Mesothelial cell of epicardium (in vitro differentiated cells): ENCODE data around the gene MGAT1. TPM values are rescaled to one million over a fixed set of nuclear protein-coding genes. Genes with fewer than 3 reads are reported as not detected.

Experiments
- DNase-seq, 2 experiments: peaks; one replicate each; pipeline ENCODE4 v3.0.0; 2021; ENCODE audit warnings: low spot score in 2 of 2; ENCODE audit not compliant: unreplicated experiment in 2 of 2
- H3K27ac Mint-ChIP-seq: 2 replicates; pipeline ENCODE4 v1.8.0; 2021; ENCODE audit warnings: mixed read lengths
- H3K27me3 Mint-ChIP-seq: 2 replicates; pipeline ENCODE4 v1.8.0; 2021; ENCODE audit warnings: low read depth, mixed read lengths
- H3K36me3 Mint-ChIP-seq: 2 replicates; pipeline ENCODE4 v1.8.0; 2021; ENCODE audit warnings: mixed read lengths
- H3K4me1 Mint-ChIP-seq: 2 replicates; pipeline ENCODE4 v1.8.0; 2021; ENCODE audit warnings: mixed read lengths
- H3K4me3 Mint-ChIP-seq: 2 replicates; pipeline ENCODE4 v1.8.0; 2021; ENCODE audit warnings: mild to moderate bottlenecking, moderate library complexity, mixed read lengths
- H3K9me3 Mint-ChIP-seq: 2 replicates; pipeline ENCODE4 v1.8.0; 2021; ENCODE audit warnings: mixed read lengths
- total RNA-seq: library from RNA; stranded (reverse); gene quantifications from 3 replicates; pipeline ENCODE4 v1.2.1, GENCODE V29; 2021
- TF ChIP-seq, protein P1 (sequence below): fragments of 200-600 bp; sonication (generic); IDR thresholded peaks from one replicate; pipeline ENCODE4 v1.5.0; 2021; ENCODE audit warnings: antibody characterized with exemption; ENCODE audit not compliant: unreplicated experiment

The MGAT1 gene
- total RNA-seq, 1 donor from 2014 or later: 91.4 TPM

DNA sequence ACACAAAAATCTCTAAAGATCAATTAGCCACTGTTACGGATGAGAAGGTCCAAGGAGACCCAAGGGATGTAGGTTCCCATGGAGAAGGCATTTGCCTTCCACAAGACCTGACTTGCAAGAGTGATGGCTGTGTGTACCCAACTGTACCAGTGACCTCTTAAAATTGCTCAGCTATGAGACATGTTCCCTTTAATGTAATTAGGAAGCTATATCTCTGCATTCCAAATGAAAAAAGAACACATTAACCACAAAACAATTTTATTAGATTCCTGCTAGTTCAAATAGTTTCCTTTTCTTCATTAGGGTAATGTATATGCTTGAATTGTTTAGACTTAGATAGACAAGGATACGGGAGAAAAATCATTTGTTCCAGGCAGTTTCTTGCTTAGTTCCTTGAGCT lies 66.1 kb downstream of the MGAT1 start:
- no peaks in the 10 kb centered on the region for H3K4me1 Mint-ChIP-seq
- peaks cover 86% of the 10 kb centered on the region for H3K27me3 Mint-ChIP-seq

More for the DNA sequence above, 66.1 kb downstream of the MGAT1 start:
- TF ChIP-seq, protein P1, sequence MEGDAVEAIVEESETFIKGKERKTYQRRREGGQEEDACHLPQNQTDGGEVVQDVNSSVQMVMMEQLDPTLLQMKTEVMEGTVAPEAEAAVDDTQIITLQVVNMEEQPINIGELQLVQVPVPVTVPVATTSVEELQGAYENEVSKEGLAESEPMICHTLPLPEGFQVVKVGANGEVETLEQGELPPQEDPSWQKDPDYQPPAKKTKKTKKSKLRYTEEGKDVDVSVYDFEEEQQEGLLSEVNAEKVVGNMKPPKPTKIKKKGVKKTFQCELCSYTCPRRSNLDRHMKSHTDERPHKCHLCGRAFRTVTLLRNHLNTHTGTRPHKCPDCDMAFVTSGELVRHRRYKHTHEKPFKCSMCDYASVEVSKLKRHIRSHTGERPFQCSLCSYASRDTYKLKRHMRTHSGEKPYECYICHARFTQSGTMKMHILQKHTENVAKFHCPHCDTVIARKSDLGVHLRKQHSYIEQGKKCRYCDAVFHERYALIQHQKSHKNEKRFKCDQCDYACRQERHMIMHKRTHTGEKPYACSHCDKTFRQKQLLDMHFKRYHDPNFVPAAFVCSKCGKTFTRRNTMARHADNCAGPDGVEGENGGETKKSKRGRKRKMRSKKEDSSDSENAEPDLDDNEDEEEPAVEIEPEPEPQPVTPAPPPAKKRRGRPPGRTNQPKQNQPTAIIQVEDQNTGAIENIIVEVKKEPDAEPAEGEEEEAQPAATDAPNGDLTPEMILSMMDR: no peak
- Mint-ChIP-seq H3K27ac (no peak overlapping the region), H3K36me3 (no peaks in the 10 kb centered on the region), H3K9me3 (peaks cover 4% of the 10 kb centered on the region), H3K4me3 (no peak overlapping the region)
- no peak for DNase-seq

Other genes with a start within 250 kb of the MGAT1 start
- 0.55 to 0.63 TPM in 2 of 3 replicates, not detected in the other for gene SCGB3A1, start 211.3 kb downstream of the MGAT1 start, total RNA-seq
- gene FLT4, start 153.2 kb downstream of the MGAT1 start, total RNA-seq: 1.8 to 2.6 TPM (median 2.4 TPM) in 3 replicates
- gene OR2Y1, start 62.7 kb downstream of the MGAT1 start, total RNA-seq: not detected in 3 replicates
- gene ZFP62, start 58.5 kb upstream of the MGAT1 start, total RNA-seq: 48.4 to 49.8 TPM (median 48.9 TPM) in 3 replicates
- gene BTNL8, start 96.4 kb upstream of the MGAT1 start, total RNA-seq: not detected in 3 replicates
- gene BTNL3, start 186.0 kb upstream of the MGAT1 start, total RNA-seq: not detected in 3 replicates
- gene BTNL9, start 237.5 kb upstream of the MGAT1 start, total RNA-seq: 0.18 TPM in 1 of 3 replicates, not detected in the others